Measurements from ENCODE around the gene FA2H.

FA2H gene

GRCh38 chr16:74743045-74743667, 31.5 kb downstream of the FA2H start:
- H3K4me1 ChIP-seq = no peaks in the 10 kb centered on the region
- peak overlapping the region; percentile 15 for H3K4me3 ChIP-seq (ENCODE audit: low read depth, low read length)
- no peak for TF ChIP-seq CTCF (IDR thresholded peaks at IDR 0.05; ENCODE audit: low read depth, low read length)
- DNase-seq = no peak
- H3K27me3 ChIP-seq = no peaks in the 10 kb centered on the region
- no peaks in the 10 kb centered on the region for H3K36me3 ChIP-seq
- no peaks in the 10 kb centered on the region for H3K9me3 ChIP-seq

- no peak overlapping the region for H3K4me3 ChIP-seq (ENCODE audit: low read depth, low read length)
- H3K36me3 ChIP-seq = no peaks in the 10 kb centered on the region
- no peaks in the 10 kb centered on the region for H3K4me1 ChIP-seq
- no peak for DNase-seq
- no peaks in the 10 kb centered on the region for H3K27me3 ChIP-seq
- H3K9me3 ChIP-seq = no peaks in the 10 kb centered on the region
- no peak for TF ChIP-seq CTCF (IDR thresholded peaks at IDR 0.05; ENCODE audit: low read depth, low read length)
These were observed 32.6 kb downstream of the FA2H start for GRCh38 chr16:74742051-74742481.

GRCh38 chr16:74740795-74741304, 33.8 kb downstream of the FA2H start:
- DNase-seq = no peak
- no peaks in the 10 kb centered on the region for H3K27me3 ChIP-seq

GRCh38 chr16:74739275-74739674, 35.3 kb downstream of the FA2H start:
- no peak overlapping the region for H3K4me3 ChIP-seq (ENCODE audit: low read depth, low read length)
- no peaks in the 10 kb centered on the region for H3K4me1 ChIP-seq
- no peaks in the 10 kb centered on the region for H3K36me3 ChIP-seq
- no peaks in the 10 kb centered on the region for H3K27me3 ChIP-seq
- H3K9me3 ChIP-seq = no peaks in the 10 kb centered on the region
- TF ChIP-seq CTCF (IDR thresholded peaks at IDR 0.05; ENCODE audit: low read depth, low read length) = no peak
- no peak for DNase-seq

More at GRCh38 chr16:74740795-74741304, 33.8 kb downstream of the FA2H start:
- no peak for TF ChIP-seq CTCF (IDR thresholded peaks at IDR 0.05; ENCODE audit: low read depth, low read length)
- H3K4me3 ChIP-seq (ENCODE audit: low read depth, low read length) = no peak overlapping the region
- H3K36me3 ChIP-seq = no peaks in the 10 kb centered on the region
- no peaks in the 10 kb centered on the region for H3K4me1 ChIP-seq
- no peaks in the 10 kb centered on the region for H3K9me3 ChIP-seq

- no peak for DNase-seq
- H3K36me3 ChIP-seq = no peaks in the 10 kb centered on the region
- no peak for TF ChIP-seq CTCF (IDR thresholded peaks at IDR 0.05; ENCODE audit: low read depth, low read length)
- no peaks in the 10 kb centered on the region for H3K4me1 ChIP-seq
- H3K4me3 ChIP-seq (ENCODE audit: low read depth, low read length) = no peak overlapping the region
- H3K27me3 ChIP-seq = no peaks in the 10 kb centered on the region
- no peaks in the 10 kb centered on the region for H3K9me3 ChIP-seq
These were observed 35.8 kb downstream of the FA2H start for GRCh38 chr16:74738816-74739215.

GRCh38 chr16:74738113-74738541, 36.5 kb downstream of the FA2H start:
- H3K4me1 ChIP-seq = no peaks in the 10 kb centered on the region
- no peaks in the 10 kb centered on the region for H3K9me3 ChIP-seq
- DNase-seq = no peak
- no peaks in the 10 kb centered on the region for H3K36me3 ChIP-seq
- no peaks in the 10 kb centered on the region for H3K27me3 ChIP-seq
- no peak for TF ChIP-seq CTCF (IDR thresholded peaks at IDR 0.05; ENCODE audit: low read depth, low read length)
- H3K4me3 ChIP-seq (ENCODE audit: low read depth, low read length) = no peak overlapping the region

Data from BE2C (cell line).